NCI-H446 (cell line): ENCODE results near the gene C13orf46.

Experiments used
- DNase-seq, 2 experiments: peaks; one replicate each; lab custom pipeline; 2025; lab: John Stamatoyannopoulos, UW

C13orf46 gene

DNA sequence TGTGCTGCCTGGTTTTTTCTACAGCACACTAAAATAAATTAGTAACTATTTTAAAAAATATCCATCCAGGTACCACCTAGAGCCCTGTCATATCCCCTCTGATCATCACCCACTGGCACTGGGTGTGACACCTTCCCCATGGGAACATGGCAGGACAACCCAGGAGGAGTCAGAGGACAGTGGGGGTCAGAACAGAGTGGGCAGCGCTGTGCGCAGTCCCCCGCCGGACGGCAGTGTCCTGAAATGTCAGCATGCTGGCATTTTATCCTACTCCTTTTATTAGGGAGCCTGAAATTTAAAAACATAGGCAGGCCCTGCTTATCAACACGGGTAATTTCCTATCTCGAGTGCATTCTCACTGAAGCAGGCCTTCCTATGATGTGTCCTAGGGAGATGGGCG is 67.9 kb downstream of the C13orf46 start:
- DNase-seq: no peak

- no peak for DNase-seq
Observed at GRCh38 chr13:113905018-113905417, 68.9 kb downstream of the C13orf46 start.

GRCh38 chr13:113904411-113904810 is 69.5 kb downstream of the C13orf46 start:
- no peak for DNase-seq

DNA sequence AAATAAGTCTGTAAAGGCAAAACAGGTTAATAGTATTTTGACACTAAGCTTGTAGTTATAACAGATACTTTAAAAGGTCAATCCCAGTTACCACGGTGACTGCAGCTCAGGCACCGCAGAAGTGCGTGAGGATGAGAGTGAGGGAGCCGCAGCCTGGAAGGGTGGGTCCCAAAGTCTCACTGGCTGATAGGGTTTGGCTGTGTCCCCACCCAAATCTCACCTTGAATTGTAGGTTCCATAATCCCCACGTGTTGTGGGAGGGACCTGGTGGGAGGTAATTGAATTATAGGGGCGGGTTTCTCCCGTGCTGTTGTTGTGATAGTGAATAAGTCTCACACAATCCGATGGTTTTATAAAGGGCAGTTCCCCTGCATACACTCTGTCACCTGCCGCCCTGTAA is 70.0 kb downstream of the C13orf46 start:
- no peak for DNase-seq
